HepG2 (cell line): ENCODE measurements around the gene CAMTA1. TPM values are rescaled to one million over a fixed set of nuclear protein-coding genes. Genes with fewer than 3 reads are reported as not detected.

ENCODE experiments used
- ATAC-seq: fragments of 200-7000 bp; cut with Tn5 transposase; 3 replicates; pipeline ENCODE4 v1.9.1; 2020; ENCODE audit warnings: mild to moderate bottlenecking, moderate library complexity
- BruUV-seq: library from RNA; stranded (reverse); fragments of 400-500 nt; replicated peaks from 2 replicates; lab custom pipeline; 2021; lab: Mats Ljungman, UMichigan
- CTCF ChIA-PET: fragments of 300-600 bp; formaldehyde crosslinking; extraction: SDS; loops from one replicate; lab custom pipeline; 2021; ENCODE audit warnings: low total read pairs, inconsistent platforms, low intra/inter-chr PET ratio; lab: Yijun Ruan, JAX
- POLR2A ChIA-PET: fragments of 350-600 bp; sonication (Branson Sonifier 250); formaldehyde crosslinking; loops from one replicate; lab custom pipeline; 2020; ENCODE audit warnings: antibody characterized with exemption, inconsistent platforms; lab: Yijun Ruan, JAX
- DNase-seq: peaks from one replicate; pipeline ENCODE4 v3.0.0-alpha.2; 2015; ENCODE audit warnings: low spot score
- FAIRE-seq: peaks from 3 replicates; lab custom pipeline; 2011; peaks lifted over from hg19 to GRCh38; lab: Jason Lieb, UNC
- H2AFZ ChIP-seq: one replicate; pipeline ENCODE4 v1.6.1; 2011; ENCODE audit warnings: low read length, inconsistent platforms
- H3K27ac ChIP-seq: fragments of 300-600 bp; 3 replicates; pipeline ENCODE4 v1.8.0; 2011; ENCODE audit warnings: mixed run types, mild to moderate bottlenecking, mixed read lengths, low read length, inconsistent platforms; ENCODE audit not compliant: insufficient read depth; ENCODE audit errors: extremely low read length
- H3K27me3 ChIP-seq, 2 experiments: fragments of 200-600 bp in 1 of 2; 2 replicates in 1 of 2; 3 replicates in 1 of 2; pipeline versions ENCODE4 v1.6.0 to v1.8.0; 2011; ENCODE audit warnings: low read length in 2 of 2, mild to moderate bottlenecking in 2 of 2, moderate library complexity in 2 of 2, inconsistent platforms in 1 of 2; ENCODE audit not compliant: insufficient read depth in 2 of 2, control insufficient read depth in 1 of 2
- H3K36me3 ChIP-seq, 2 experiments: fragments of 200-600 bp in 1 of 2; replicated peaks in 1 of 2; 2 replicates in 1 of 2; 3 replicates in 1 of 2; pipeline versions ENCODE4 v1.5.1 to v1.8.0; 2011; ENCODE audit warnings: low read length in 2 of 2, inconsistent platforms in 1 of 2; ENCODE audit not compliant: insufficient read depth in 2 of 2, control insufficient read depth in 1 of 2
- H3K4me1 ChIP-seq: 2 replicates; pipeline ENCODE4 v1.5.1; 2012; ENCODE audit warnings: low read length, inconsistent platforms; ENCODE audit not compliant: insufficient read depth
- H3K4me2 ChIP-seq: 2 replicates; pipeline ENCODE4 v1.6.0; 2011; ENCODE audit warnings: low read depth, low read length, inconsistent platforms
- H3K4me3 ChIP-seq, 3 experiments: fragments of 200-600 bp in 1 of 3; sonication (generic), shearing (Covaris generic) in 1 of 3; replicated peaks in 1 of 3; 2 replicates each; pipeline ENCODE4 v1.5.1; 2011 to 2016; ENCODE audit warnings: low read length in 3 of 3, inconsistent platforms in 2 of 3, low read depth in 2 of 3, mild to moderate bottlenecking in 2 of 3, control low read depth in 1 of 3, mixed read lengths in 1 of 3; ENCODE audit not compliant: insufficient read depth in 1 of 3
- H3K79me2 ChIP-seq: one replicate; pipeline ENCODE4 v1.6.1; 2011; ENCODE audit warnings: low read length, inconsistent platforms; ENCODE audit not compliant: insufficient read depth
- H3K9ac ChIP-seq: 2 replicates; pipeline ENCODE4 v1.6.0; 2011; ENCODE audit warnings: mild to moderate bottlenecking, low read depth, low read length, inconsistent platforms; ENCODE audit not compliant: insufficient read depth
- H3K9me3 ChIP-seq: 2 replicates; pipeline ENCODE4 v1.5.1; 2012; ENCODE audit warnings: mild to moderate bottlenecking, low read length
- H4K20me1 ChIP-seq: 2 replicates; pipeline ENCODE4 v1.6.0; 2011; ENCODE audit warnings: inconsistent platforms, mild to moderate bottlenecking, low read length, moderate library complexity; ENCODE audit not compliant: insufficient read depth
- CBX5 ChIP-seq: sonication (generic); formaldehyde crosslinking; IDR thresholded peaks from 2 replicates; pipeline ENCODE4 v1.4.0; 2020; ENCODE audit warnings: missing genetic modification reagents, borderline replicate concordance
- NCOA1 ChIP-seq: sonication (generic); formaldehyde crosslinking; IDR thresholded peaks from 2 replicates; pipeline ENCODE4 v1.9.0; 2021; ENCODE audit warnings: missing genetic modification reagents
- PHF5A ChIP-seq: IDR thresholded peaks from one replicate; pipeline ENCODE4 v1.6.1; 2018; ENCODE audit warnings: low read depth, missing genetic modification reagents; ENCODE audit not compliant: unreplicated experiment
- SOX6 ChIP-seq, 2 experiments: fragments of 450-650 bp in 1 of 2; sonication (generic) in 1 of 2; formaldehyde crosslinking in 1 of 2; IDR thresholded peaks; 2 replicates each; pipeline versions ENCODE4 v1.4.0 to v1.6.1; 2017 to 2020; ENCODE audit warnings: antibody characterized with exemption in 1 of 2, mild to moderate bottlenecking in 1 of 2, missing genetic modification reagents in 1 of 2
- TMF1 ChIP-seq: sonication (generic); formaldehyde crosslinking; IDR thresholded peaks from 2 replicates; pipeline ENCODE4 v1.8.1; 2022; ENCODE audit warnings: low read depth, missing genetic modification reagents
- ZBTB1 ChIP-seq: sonication (generic); formaldehyde crosslinking; IDR thresholded peaks from 2 replicates; pipeline ENCODE4 v1.4.0; 2020; ENCODE audit warnings: missing genetic modification reagents, borderline replicate concordance
- ZBTB38 ChIP-seq: sonication (generic); formaldehyde crosslinking; IDR thresholded peaks from 2 replicates; pipeline ENCODE4 v1.5.1; 2020; ENCODE audit warnings: mild to moderate bottlenecking, missing genetic modification reagents
- ZBTB7A ChIP-seq: sonication (generic); formaldehyde crosslinking; IDR thresholded peaks from 2 replicates; pipeline ENCODE4 v1.8.0; 2022; ENCODE audit warnings: mild to moderate bottlenecking, missing genetic modification reagents
- ZNF205 ChIP-seq: IDR thresholded peaks from 2 replicates; pipeline ENCODE4 v1.6.1; 2018; ENCODE audit warnings: missing biosample characterization, missing genetic modification reagents
- ZNF549 ChIP-seq: sonication (generic); formaldehyde crosslinking; IDR thresholded peaks from 2 replicates; pipeline ENCODE4 v1.5.0; 2020; ENCODE audit warnings: missing genetic modification reagents
- WGBS: methylation state at CpG from one replicate; pipeline ENCODE4 v1.1.6; 2017; ENCODE audit warnings: low lambda C conversion rate; 5-methylcytosine and 5-hydroxymethylcytosine counted together
- in situ Hi-C: cut with HindIII; loops from 2 replicates; pipeline ENCODE4 v1.10.0; 2017; ENCODE audit warnings: low pct_unique_long_range_greater_than_20kb; ENCODE audit not compliant: extremely low pct_ligation_motif_present
- intact Hi-C: fragments of 100-400 bp; cut with micrococcal nuclease; formaldehyde crosslinking; loops from one replicate; pipeline ENCODE4 v1.10.0; 2022; ENCODE audit not compliant: unreplicated experiment
- polyA plus RNA-seq, 8 experiments: library from polyadenylated mRNA; depleted of rRNA in 3 of 8; stranded (reverse) in 7 of 8; unstranded in 1 of 8; fragments of >200 nt; fragmentation: Illumina TruSeq in 4 of 8; extraction: Trizol in 4 of 8; gene quantifications; 2 replicates each; pipeline versions ENCODE4 v1.2.1 to v1.2.3, GENCODE V29; 2011 to 2016; ENCODE audit warnings: low read depth in 4 of 8, missing spikeins in 1 of 8, mixed read lengths in 1 of 8; ENCODE audit not compliant: insufficient read depth in 1 of 8
- total RNA-seq, 5 experiments: library from RNA; depleted of rRNA; stranded (reverse); fragments of >200 nt; fragmentation: Illumina TruSeq; extraction: Trizol; gene quantifications; 2 replicates each; pipeline ENCODE4 v1.2.3, GENCODE V29; 2016; ENCODE audit warnings: low read depth in 1 of 5
- TF ChIP-seq, protein P1 (sequence below): sonication (generic); formaldehyde crosslinking; IDR thresholded peaks from 2 replicates; pipeline ENCODE4 v1.8.0; 2022; ENCODE audit warnings: mild to moderate bottlenecking, missing genetic modification reagents
- TF ChIP-seq, protein P2 (sequence below): sonication (generic); formaldehyde crosslinking; IDR thresholded peaks from 2 replicates; pipeline ENCODE4 v1.4.0; 2020; ENCODE audit warnings: missing genetic modification reagents, low read depth, mild to moderate bottlenecking, borderline replicate concordance
- TF ChIP-seq, protein P3 (sequence below): sonication (generic); formaldehyde crosslinking; IDR thresholded peaks from 2 replicates; pipeline ENCODE4 v1.5.0; 2020; ENCODE audit warnings: mild to moderate bottlenecking, missing genetic modification reagents, moderate library complexity
- TF ChIP-seq, protein P4 (sequence below): sonication (generic); formaldehyde crosslinking; IDR thresholded peaks from 2 replicates; pipeline ENCODE4 v1.4.0; 2020; ENCODE audit warnings: missing genetic modification reagents
- TF ChIP-seq, protein P5 (sequence below): sonication (generic); formaldehyde crosslinking; IDR thresholded peaks from 2 replicates; pipeline ENCODE4 v1.5.1; 2020; ENCODE audit warnings: missing genetic modification reagents, mild to moderate bottlenecking, borderline replicate concordance

CAMTA1 gene
- total and polyA plus RNA-seq, 2 of the 13 experiments (the other 11 are each of a cell fraction or from before 2014, with no cell fraction given) = 25.0 to 36.4 TPM

DNA sequence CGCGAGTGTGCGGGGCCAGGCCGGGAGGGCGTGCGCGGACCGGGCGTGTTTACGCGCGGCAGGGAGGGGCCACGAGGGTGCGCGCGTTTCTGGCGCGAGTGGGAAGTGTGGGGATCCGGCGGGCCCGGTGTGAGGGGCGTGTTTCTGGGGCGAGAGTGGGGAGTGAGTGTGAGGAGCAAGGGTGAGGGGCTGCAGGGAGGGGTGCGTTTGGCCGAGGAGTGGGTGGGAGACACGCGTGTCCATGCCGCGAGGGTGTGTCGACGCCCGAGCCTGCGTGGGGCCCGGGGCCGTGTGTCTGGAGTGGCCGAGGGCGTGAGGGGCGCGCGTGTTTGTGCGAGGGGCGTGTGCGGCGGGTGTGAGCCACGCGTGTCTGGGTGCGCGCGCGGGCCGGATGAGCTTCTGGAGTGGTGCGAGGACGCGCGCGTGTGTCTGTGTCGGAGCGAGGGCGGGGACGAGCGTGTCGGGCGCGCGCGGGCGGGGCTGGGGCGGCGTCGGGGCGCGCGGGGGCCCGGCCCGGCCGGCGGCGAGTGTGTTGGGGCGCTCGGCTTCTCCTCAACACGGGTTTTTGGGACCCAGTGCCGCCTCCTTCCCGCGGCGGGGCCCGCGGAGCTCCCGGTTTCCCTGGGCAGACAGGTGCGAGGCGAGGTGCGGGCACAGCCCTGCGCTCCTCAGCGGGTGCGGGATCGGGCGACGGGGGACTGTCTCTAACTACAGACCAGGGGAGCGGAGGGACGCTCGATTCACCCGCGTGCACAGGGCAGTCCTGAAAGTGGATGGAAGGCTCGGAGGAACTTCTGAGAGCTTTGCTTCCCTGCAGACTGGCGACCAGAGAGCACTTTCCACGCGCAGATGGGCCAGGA lies 920.0 kb downstream of the CAMTA1 start (continued):
- peak; percentile 57 for TF ChIP-seq ZBTB38
- TF ChIP-seq, all 625 proteins: peak for 17

DNA sequence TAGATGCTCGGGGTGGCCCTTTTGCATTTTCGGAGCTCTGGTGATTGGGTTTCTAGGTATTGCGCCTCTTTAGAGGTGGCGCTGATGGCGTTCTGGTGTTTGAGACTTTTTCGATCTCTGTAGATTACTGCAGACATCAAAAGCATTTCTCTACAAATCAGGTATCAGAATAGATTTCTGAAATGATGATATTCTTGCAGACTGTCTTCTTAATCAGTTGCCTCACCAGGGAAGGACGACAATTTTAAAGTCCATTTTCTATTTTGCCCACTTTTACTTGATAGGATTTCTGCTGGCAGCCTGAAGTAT lies 920.6 kb downstream of the CAMTA1 start:
- Histone ChIP-seq H3K9ac (no peak overlapping the region), H3K4me1 (peaks cover 15% of the 10 kb centered on the region), H3K27ac (no peak overlapping the region), H3K27me3 (0 out of 5 replicates have a peak, but pooled peaks cover 0 to 3% of the 10 kb centered on the region in 2 experiments), H2AFZ (no peak overlapping the region), H3K79me2 (no peaks in the 10 kb centered on the region), H3K9me3 (no peaks in the 10 kb centered on the region), H4K20me1 (no peaks in the 10 kb centered on the region), H3K4me3 (peak overlapping the region in 1 of 3 experiments; percentile 74; a peak in 1 of 6 replicates), H3K4me2 (peak overlapping the region; percentile 24; the same call in 1 of the 2 replicates), H3K36me3 (no peaks in the 10 kb centered on the region)
- POLR2A ChIA-PET = interaction anchor here (6.6 kb wide), 1 partner anchor 25 kb away, joined by 94 read pairs; no protein-coding TSS in a partner anchor
- DNase-seq (no peak), FAIRE-seq (no peak), ATAC-seq (no peak)
- WGBS = 90% methylated on average over 7 of the region's 7 CpGs
- intact Hi-C loops = loop anchor here (10.0 kb wide), 1 partner anchor 49 kb away; no protein-coding TSS in a partner anchor
- in situ Hi-C loops = no loop called here
- CTCF ChIA-PET = no interaction called here
- BruUV-seq = TSS peak; percentile 52
- TF ChIP-seq TMF1 (CRISPR knock-in tag) (no peak), ZBTB7A (CRISPR knock-in tag) (no peak), SOX6 (IDR thresholded peaks at IDR 0.05) (no peak), SOX6 (CRISPR knock-in tag; IDR thresholded peaks at IDR 0.05) (no peak), CBX5 (CRISPR knock-in tag) (no peak), PHF5A (CRISPR knock-in tag) (no peak), ZNF549 (CRISPR knock-in tag) (no peak), ZBTB1 (no peak), NCOA1 (CRISPR knock-in tag) (no peak), ZNF205 (CRISPR knock-in tag) (no peak)
- TF ChIP-seq, protein P1, sequence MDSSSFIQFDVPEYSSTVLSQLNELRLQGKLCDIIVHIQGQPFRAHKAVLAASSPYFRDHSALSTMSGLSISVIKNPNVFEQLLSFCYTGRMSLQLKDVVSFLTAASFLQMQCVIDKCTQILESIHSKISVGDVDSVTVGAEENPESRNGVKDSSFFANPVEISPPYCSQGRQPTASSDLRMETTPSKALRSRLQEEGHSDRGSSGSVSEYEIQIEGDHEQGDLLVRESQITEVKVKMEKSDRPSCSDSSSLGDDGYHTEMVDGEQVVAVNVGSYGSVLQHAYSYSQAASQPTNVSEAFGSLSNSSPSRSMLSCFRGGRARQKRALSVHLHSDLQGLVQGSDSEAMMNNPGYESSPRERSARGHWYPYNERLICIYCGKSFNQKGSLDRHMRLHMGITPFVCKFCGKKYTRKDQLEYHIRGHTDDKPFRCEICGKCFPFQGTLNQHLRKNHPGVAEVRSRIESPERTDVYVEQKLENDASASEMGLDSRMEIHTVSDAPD = no peak
- TF ChIP-seq, protein P2, sequence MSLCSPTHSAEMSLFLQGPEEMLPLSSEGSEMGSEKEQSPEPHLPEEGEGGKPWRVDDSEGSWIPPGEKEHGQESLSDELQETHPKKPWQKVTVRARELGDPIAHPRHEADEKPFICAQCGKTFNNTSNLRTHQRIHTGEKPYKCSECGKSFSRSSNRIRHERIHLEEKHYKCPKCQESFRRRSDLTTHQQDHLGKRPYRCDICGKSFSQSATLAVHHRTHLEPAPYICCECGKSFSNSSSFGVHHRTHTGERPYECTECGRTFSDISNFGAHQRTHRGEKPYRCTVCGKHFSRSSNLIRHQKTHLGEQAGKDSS (CRISPR knock-in tag) = no peak
- TF ChIP-seq, protein P3, sequence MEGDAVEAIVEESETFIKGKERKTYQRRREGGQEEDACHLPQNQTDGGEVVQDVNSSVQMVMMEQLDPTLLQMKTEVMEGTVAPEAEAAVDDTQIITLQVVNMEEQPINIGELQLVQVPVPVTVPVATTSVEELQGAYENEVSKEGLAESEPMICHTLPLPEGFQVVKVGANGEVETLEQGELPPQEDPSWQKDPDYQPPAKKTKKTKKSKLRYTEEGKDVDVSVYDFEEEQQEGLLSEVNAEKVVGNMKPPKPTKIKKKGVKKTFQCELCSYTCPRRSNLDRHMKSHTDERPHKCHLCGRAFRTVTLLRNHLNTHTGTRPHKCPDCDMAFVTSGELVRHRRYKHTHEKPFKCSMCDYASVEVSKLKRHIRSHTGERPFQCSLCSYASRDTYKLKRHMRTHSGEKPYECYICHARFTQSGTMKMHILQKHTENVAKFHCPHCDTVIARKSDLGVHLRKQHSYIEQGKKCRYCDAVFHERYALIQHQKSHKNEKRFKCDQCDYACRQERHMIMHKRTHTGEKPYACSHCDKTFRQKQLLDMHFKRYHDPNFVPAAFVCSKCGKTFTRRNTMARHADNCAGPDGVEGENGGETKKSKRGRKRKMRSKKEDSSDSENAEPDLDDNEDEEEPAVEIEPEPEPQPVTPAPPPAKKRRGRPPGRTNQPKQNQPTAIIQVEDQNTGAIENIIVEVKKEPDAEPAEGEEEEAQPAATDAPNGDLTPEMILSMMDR = no peak
- TF ChIP-seq, protein P4, sequence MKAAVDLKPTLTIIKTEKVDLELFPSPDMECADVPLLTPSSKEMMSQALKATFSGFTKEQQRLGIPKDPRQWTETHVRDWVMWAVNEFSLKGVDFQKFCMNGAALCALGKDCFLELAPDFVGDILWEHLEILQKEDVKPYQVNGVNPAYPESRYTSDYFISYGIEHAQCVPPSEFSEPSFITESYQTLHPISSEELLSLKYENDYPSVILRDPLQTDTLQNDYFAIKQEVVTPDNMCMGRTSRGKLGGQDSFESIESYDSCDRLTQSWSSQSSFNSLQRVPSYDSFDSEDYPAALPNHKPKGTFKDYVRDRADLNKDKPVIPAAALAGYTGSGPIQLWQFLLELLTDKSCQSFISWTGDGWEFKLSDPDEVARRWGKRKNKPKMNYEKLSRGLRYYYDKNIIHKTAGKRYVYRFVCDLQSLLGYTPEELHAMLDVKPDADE (CRISPR knock-in tag) = no peak
- TF ChIP-seq, protein P5, sequence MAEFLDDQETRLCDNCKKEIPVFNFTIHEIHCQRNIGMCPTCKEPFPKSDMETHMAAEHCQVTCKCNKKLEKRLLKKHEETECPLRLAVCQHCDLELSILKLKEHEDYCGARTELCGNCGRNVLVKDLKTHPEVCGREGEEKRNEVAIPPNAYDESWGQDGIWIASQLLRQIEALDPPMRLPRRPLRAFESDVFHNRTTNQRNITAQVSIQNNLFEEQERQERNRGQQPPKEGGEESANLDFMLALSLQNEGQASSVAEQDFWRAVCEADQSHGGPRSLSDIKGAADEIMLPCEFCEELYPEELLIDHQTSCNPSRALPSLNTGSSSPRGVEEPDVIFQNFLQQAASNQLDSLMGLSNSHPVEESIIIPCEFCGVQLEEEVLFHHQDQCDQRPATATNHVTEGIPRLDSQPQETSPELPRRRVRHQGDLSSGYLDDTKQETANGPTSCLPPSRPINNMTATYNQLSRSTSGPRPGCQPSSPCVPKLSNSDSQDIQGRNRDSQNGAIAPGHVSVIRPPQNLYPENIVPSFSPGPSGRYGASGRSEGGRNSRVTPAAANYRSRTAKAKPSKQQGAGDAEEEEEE (CRISPR knock-in tag) = no peak
